Embryonic facial prominence (tissue), 1 donor: ENCODE results near the gene INSM2.

Experiments
- DNase-seq: peaks from one replicate; pipeline ENCODE4 v3.0.0-alpha.2; 2016; ENCODE audit errors: extremely low spot score

Gene INSM2

GRCh38 chr14:35533357-35534207, at the start of gene INSM2:
Gene INSM2 (plus strand): TSS chr14:35534164. CDS start chr14:35534253, 89 bp downstream.
- DNase-seq = no peak

GRCh38 chr14:35492569-35493014, 41.4 kb upstream of the INSM2 start:
- DNase-seq = no peak

- DNase-seq = no peak
These were observed 38.7 kb upstream of the INSM2 start for GRCh38 chr14:35495278-35495677.

- DNase-seq = no peak
These were observed 34.8 kb upstream of the INSM2 start for GRCh38 chr14:35499180-35499579.

- DNase-seq = no peak
These were observed 30.3 kb upstream of the INSM2 start for GRCh38 chr14:35503646-35504045.

- no peak for DNase-seq
These were observed 29.7 kb upstream of the INSM2 start for GRCh38 chr14:35504260-35504659.

GRCh38 chr14:35506461-35506860, 27.5 kb upstream of the INSM2 start:
- no peak for DNase-seq

GRCh38 chr14:35506927-35507326, 27.0 kb upstream of the INSM2 start:
- no peak for DNase-seq

- DNase-seq = no peak
These were observed 24.1 kb upstream of the INSM2 start for GRCh38 chr14:35509846-35510245.

GRCh38 chr14:35512765-35513164, 21.2 kb upstream of the INSM2 start:
- DNase-seq = no peak

- DNase-seq = no peak
These were observed 18.0 kb upstream of the INSM2 start for GRCh38 chr14:35515916-35516315.

- no peak for DNase-seq
These were observed 14.0 kb upstream of the INSM2 start for GRCh38 chr14:35519986-35520385.

GRCh38 chr14:35525695-35526094, 8.3 kb upstream of the INSM2 start:
- DNase-seq = no peak

- no peak for DNase-seq
These were observed 7.0 kb upstream of the INSM2 start for GRCh38 chr14:35526962-35527361.

GRCh38 chr14:35531960-35532747, 1.8 kb upstream of the INSM2 start:
- DNase-seq = no peak

GRCh38 chr14:35532783-35533356, 1.1 kb upstream of the INSM2 start:
- DNase-seq = no peak

- no peak for DNase-seq
These were observed 376 bp downstream of the INSM2 start for GRCh38 chr14:35534208-35534872.

- no peak for DNase-seq
These were observed 1.0 kb downstream of the INSM2 start for GRCh38 chr14:35534873-35535482.

GRCh38 chr14:35535483-35536112, 1.6 kb downstream of the INSM2 start:
- no peak for DNase-seq

- DNase-seq = no peak
These were observed 6.0 kb downstream of the INSM2 start for GRCh38 chr14:35539969-35540368.

GRCh38 chr14:35543006-35543405, 9.0 kb downstream of the INSM2 start:
- DNase-seq = no peak
